Activated CD8-positive, alpha-beta memory T cell treated with anti-CD3 and anti-CD28 coated beads, Interleukin-2, amount 50 U/mL, for 48 hours (primary cell): Measurements from ENCODE around the gene BCL6.

Experiments used
- DNase-seq: peaks from one replicate; pipeline ENCODE4 v3.0.0-alpha.2; 2020

Gene BCL6

DNA sequence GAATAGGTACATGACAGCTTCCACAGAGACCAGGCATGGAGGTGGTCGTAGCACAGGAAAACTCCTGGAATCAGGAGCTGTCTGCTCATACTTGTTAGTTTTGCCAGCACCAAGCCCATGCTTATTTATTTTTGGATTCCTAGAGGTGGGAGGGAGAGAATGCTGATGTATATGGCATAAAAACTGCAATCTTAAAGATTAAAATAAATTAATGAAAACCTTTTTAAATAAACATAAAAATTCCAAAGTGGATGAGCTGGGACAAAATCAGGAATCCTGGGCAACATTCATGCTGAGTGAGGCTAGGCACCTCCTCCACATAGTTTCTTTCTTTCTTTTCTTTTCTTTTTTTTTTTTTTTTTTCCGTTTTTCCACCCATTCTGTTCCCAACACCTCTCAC is 14.3 kb upstream of the BCL6 start:
- no peak for DNase-seq

DNA sequence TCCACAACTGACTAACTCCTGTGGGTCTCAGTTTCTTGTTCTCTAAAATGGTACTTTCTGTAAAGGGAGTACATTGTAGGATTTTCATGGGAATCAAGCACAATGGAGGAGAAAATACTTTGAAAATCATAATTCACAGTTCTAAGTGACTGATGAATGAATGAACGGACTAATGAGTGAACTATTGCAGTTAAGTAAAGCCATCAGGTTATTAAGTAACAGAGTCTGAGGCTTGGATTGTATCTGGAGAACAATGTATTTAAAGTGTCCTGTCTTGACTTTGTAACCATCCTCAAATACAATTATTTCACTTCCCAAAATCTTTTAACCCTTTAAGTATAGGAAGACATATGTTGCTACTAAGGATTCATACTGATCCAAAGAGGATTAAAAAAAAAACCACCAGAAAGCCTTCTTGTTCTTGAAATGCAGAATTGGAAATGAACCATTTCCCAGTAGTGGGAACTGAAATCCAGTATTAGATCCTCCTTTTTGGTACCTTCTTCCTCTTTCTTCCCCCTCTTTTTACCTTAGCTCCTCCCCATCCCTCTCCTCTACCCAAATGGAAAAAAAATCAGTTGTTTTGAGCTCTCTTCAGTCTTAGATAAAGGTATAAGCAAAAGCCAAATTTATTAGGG is 13.2 kb upstream of the BCL6 start:
- DNase-seq, result no peak

DNA sequence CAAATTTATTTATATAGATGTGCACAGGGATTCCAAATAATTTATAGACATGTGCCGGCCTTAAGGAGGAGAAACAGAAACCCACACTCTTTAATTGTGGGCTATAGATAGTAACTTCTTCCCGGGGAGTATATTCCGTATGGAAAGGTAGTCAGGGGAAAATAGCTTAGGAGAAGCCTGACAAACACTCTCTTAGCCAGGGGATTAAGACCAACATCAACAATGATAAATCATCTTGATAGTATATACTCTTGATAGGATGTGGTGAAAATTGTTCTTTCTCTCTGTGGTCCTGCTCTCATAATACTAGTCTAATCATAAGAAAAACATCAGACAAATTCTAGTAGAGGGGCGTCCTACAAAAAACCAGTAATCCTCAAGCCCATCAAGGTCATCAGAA is 8.2 kb upstream of the BCL6 start:
- DNase-seq, result no peak

DNA sequence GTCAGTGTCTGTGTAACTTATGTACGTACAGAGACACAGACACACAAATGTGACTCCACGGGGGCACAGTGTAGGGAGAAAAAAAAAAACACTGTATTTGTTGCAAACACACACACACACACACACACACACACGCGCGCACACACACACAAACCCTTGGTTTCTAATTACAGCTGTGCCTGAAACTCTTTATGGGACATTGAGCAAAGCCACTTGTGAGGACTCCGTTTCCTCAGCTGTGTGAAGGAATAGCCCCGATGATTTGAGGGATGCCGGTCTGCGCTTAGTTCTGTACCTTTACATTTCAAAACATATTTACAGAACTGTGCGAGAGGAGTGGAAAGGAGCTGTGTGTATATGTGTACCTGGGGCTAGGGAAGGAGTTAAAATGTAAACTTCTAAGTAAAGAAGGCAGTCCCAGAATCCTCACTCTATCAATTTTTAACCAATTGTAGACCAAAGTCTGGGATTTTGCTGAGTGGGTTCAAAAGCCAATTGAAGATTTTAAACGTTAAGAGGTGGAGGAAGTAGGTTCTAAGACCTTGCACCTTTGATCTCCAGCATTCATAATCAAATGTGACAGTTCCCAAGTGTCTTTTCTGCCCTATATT is 5.3 kb upstream of the BCL6 start:
- no peak for DNase-seq

DNA sequence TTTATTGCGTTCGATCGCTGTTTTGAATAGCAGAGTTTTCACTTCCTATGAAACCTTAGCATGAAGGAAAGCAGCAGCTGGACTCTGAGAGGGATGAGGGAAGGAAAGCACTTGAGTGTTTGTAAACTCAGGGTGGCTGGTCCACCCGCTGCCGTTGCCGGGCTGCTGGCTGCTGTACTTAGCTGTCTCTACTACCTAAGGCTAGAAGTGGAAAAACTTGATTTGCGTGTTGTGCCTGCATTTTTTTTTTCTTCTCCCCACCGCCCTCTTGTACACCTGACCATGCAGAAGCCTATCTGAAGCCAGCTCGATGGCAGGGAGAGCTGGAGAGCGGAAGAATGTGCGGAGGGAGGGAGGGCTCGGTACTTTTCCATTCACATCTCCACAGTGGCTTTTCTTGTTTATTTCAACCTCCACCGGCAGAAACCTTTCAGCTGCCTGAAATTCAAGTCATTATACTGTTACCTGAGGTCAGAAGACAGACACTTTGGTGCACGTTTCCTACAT is 4.8 kb upstream of the BCL6 start:
- no peak for DNase-seq

DNA sequence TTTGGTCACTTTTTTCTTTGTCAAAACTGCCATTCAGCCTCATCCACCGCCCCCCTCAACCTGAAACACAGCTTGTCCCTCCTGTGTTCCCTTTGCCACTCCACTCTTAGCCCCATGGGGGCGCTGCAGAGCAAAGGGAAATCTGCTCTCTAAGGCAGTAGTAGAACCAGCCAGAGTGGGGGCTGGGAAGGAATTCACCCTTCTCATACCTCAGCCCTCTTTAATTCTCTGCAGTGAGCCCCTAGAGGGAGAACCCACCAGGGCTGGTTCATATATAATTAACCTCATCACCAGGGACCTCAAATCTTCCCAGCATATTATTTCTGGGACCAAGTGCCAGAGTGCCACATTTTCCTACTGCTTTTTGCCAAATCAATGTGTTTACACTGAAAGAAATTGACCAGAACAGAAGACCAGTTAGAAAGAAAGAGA is 2.8 kb upstream of the BCL6 start:
- peak; percentile 99 for DNase-seq

DNA sequence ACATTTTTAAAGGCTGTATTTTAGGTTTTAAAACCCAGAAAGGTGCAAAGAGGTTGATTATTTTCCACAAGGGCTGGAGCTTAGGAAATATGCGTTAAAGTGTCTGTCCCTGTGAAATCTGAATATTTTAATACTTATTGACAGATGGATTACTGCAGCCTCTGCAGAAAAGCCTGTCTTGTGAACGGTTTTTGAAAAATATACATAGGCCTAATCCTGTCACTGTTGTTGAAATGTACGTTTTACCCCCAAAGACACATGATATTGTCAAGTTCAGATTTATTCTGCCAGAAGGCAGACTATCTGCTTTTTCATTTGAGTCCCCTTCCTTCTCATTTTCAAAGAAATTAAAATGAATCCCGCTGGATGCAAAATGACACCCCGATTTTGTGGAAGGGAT is 2.2 kb upstream of the BCL6 start:
- no peak for DNase-seq

DNA sequence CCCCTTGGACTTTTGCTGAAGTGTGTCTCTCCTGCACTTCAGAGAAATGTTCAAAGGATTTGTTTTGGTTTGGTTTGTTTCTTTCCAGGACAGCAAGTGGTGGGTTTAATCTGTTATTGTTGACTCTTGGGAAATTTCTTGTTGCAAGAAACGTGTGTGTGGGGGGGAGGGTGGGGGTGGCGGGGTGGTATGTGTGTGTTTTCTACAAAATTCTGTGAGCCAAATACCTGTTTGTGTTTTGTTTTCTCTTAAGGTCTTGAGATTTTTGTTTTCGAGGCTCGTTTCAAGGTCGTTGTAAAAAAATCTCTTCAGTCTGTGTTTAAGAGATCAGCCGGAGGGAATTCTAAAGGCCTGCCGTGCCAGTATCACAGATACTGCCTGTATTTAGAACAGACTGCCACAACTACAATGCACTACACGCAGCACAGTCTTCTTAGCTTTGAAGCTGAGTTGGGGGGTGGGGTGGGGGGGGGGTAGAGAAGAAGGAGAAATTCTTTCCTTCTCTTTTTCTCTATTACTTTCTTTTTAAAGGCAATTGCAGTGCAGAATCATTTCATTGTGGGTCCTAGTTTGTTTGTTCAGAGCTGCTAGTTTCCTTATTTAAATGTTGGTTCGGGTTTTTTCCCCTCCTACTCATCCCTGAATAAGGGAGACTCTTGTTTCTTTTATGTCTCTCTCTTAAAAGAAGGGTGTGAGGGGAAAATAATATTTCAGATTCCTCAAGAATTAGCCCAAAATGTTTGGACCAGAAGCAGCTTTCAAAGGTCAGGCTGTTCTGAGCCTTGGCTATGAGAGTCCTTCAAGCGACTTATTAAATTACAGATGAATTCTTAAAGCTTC is 1.4 kb upstream of the BCL6 start:
- no peak for DNase-seq

DNA sequence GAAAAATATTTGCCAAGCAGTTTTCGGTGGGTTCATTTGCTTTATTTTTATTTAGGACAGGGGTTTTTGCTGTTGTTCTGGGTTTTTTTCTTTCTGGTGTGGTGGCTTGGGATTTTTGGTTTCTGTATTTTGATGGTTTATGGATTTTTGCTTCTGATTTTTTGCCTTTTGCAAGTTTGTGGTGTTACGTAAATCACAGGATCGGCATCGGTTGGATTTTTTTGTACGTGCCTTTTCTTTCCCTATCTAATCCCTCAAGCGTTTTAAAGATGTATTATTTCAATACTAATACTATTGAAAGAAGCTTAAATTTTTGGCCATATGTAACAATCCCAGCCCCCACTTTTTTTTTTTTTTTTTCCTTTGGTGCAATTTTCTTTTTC is 782 bp upstream of the BCL6 start:
- DNase-seq, result no peak

DNA sequence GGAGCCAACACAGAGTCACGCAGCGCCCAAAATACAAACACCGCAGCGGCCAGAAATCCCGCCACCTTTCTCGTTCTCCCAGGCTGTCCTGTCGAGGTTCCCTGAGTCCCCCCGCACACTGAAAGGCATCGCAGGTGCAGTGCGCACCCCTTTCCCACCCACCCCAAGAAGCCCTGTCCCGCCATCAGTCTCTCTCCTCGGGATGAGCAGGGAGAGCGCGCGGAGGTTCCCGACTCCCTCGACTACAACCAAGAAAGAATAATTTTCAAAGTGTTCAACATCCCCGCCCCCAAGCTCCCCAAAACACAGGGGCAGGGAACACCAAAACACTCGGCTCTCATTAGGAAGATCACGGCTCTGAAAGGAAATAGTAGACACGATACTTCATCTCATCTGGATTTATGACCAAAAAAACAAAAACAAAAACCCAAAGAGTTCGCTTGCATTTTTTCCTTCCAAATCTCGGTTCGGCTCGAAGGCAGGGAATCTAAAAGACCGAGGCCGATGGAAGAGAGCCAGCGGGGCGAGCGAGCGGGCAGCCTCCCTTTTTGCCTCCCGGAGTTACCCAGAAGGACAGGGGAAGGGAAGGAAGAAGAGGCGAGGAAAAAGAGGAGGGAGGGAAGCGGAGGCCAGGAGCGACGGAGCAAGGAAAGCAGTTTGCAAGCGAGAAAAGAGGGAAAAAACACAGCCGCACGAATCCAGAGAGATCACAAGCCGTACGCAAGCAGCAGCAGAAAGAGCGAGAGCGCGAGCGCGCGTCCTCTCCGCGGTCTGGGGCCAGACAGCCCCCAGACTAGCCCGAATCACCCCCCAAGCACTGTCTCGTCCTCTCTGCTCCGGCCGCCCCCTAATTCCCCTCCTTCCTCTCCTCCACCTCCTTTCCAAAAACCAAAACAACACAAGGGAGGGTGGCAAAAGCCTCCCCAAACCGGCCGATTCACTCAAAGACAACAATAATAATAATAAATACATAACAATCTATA is 808 bp downstream of the BCL6 start:
- peak; percentile 80 for DNase-seq

DNA sequence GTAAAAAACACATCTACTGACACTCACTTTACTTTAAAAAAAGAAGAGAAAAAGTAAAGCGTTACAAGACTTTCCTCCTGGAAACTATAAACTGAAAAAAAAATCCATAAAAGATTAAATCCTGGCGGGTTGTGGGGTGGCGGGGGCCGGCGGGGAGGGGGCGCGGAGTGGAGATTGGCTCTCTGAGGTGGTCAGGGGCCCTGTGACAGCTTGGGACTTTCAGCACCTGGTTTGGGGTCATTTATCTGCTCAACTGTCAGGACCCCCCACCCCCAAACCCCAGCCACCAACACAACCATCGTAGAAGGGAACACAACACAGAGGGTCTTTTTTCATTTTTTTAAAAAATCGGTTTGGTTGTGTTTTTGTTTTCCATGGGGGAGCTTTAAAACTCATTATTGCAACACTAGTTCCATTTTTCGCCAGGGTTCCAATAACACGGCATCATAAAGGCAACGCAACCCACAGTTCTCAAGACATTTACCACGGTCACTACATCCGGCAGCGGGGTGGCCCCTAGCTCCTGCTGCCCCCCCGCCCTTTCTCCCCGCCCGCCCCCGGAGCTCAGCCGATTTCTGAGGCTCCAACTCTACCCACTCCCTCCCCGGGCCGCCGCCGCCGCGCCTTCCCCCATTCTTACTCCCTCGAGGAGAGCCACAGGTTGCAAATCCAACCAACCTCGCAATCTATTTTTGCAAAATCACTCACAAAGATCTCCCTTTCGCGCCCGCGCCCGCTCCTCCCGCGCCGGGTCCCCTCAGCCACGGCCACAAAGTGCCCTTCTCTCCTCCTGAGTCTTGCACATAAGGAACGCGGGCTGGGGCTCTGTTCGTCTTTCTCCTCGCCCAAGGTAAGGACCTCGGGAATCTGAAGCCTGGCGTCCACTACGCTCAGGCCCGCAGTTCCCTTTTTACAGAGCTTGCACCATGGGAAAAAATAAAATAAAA is 1.8 kb downstream of the BCL6 start:
- peak; percentile 84 for DNase-seq

DNA sequence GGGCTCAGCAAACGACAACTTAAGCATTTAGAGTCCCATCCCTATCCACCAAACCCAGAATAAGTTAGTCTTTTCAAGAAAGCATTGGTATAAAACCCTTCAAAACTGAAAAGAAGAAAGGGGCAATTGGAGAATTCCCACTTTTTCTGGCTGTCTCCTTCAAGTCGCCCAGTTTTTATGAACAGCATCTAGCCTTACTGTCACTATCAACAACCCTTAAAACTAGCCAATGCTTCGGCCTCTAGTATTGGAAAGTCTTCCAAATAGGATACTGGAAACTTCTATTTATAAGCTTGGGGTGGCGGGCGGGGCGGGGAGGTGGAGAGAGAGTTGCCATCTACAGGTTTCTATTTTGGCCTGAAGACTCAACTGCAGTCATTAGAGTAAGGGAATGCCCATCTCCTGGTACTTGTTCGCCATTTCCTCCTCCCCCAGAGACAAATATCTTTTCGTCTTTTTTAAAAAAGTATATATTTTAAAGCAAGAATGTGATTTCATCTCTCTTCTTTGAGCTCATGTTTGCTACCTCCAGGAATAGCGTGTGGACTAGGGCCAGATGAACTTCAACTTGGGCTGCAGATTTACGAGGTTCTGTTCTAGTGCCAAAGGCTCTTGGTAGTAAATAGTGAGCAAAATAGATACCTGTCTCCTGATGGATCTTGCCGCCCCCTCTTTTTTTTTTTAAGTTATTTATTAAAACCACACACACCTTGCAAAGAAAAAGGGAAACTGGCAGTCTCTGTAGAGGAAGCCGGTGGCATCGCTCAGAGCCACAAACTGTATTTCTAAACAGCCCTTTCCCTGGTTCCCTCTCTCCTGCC is 2.7 kb downstream of the BCL6 start:
- DNase-seq, result no peak

DNA sequence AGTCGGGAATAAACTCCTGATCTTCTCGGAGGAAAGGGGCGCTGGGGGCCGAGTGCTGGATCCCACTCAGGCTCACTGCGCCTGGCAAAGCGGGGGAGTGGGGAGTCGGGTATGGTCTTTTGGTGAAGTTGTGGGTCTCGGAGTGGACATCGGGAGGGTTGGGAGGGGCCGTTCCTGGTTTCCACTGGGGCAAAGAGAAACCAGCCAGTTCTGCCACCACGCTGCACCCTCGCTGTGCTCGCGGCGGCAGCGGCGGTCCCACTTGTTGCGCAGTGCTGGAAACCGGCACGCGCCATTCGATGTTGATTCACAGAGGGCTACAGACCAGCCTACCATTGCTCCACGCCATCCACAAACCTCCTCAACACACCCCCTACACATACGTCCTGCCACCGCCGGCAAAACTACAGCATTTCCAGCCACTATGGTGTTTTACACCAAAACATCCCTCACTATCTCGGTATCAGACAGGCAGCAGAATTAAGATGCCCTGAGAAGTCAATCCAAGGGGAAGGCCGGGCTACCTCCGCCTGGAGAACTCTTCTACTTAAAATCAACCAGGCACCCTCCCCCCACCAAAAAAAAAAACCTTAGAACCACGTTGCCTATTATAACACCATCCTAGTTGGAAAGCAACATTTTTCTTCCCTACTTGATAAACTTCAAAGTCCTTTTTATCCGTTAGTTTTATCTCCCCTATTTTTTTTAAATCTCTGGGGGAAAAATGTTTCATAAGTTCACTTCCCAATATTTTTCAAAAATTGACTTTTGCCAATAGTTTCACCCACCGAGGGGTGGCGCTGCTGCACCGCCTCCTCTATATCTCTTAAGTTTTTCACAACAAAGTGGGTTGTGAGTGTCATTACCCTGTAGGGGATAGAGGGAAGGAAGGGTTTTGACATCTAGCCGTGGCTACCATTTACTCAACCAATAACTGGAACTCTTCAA is 3.6 kb downstream of the BCL6 start:
- DNase-seq, result peak; percentile 86

DNA sequence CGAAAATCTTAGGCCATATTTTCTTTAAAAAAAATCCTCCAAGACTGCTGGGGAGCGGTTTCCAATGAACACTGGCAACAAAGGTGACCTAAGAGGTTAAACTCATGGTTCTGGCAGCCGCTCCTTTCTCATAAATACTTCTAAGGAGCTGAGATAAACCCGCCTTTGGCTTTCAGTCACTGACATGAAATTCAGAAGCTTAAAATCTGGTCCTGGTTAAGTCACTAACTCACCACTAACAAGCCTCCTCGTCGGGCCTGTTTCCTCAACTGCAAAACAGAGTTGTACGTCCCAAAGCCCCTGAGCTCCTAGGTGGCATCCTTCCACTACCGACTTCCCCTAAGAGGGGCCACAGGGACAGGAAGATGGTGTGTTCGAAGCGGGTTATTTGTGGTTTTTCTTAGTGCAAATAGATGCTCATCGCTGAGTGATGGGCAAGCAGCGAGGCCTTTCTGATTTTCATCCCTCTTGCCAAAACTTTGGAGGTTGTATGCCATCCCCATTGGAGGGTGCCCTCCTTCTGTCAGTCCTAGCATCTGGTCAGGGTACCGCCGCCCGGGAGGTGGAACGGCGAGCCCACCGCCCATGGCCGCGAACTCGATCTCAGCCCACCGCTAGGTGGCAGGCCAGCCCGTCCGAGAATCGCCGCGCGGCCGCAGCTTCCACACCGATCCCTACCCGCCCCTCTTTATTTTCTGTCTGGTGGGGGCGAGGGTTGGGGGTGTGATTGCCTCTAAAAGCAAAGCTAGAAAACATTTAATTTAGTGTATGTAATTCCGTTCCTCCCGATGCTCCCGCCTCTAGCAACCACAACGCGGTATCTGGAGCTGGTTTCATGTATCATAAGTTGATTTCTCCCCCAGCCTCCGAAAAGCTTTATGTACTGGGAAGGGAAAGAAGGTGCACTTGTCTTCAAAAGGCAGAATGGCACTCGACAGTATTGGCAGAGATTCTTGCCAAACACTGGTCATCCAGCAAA is 4.6 kb downstream of the BCL6 start:
- peak; percentile 89 for DNase-seq

DNA sequence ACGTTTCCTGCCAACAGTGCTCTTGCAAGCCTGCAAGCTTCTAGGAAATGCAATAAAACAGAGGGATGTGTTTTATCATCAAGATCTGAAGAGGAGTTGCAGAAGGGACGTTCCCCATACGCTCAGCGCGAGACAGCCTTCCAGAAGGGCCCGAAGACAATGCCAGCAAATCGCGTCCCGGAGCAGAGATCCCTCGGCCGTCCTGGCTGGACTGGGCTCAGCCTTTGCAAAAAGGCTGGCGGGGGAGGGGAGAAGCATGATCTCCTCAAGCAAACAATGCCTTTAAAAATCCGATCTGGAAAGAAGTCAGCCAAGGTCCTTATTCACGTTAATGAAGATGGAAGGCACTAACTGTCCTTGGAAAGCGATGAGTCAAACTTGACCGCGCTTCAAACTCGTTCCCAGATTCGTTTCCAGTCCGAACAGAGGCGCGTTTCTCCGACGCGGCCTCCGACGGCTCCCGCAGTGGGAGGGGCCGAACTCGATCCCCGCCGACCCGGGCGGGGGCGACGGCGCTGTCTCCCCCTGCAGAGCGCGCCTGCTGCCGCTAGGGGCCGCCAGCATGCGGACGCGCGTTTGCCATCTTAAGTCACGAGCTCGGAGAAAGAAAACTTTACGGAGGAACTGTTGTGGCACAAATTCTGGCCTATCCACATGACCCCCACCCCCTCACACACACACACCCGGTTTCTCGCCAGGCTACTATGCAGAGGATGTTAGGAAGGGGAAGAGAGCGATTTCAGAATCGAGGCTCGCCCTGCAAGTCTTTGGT is 5.5 kb downstream of the BCL6 start:
- DNase-seq, result peak; percentile 92

DNA sequence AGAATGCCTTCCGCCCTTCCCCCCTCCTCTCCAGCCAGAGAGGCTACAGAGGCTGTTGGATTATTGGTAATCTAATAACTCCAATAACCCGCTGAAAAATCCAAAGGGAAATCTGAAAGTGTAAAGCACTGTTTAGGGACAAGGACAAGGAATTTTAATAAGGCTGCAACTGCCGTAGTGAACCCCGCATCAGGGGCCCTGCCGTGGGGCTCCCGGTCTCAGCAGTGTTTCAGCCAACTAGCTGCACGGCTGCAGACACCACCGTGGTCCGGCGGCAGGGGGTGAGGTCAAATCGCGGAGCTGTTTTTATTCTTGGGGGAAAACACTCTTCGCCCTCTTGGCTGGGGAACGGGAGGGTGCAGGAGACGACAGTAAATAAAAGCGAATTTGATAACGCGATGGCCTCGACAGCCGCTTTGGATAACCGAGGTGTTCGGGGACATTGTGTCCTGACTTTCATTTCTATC is 6.1 kb downstream of the BCL6 start:
- DNase-seq, result peak; percentile 77
